NCI-H1436 (cell line): Measurements from ENCODE around the gene CEP72.
"Not testable (repeated sequence)": the region's sequence is repeated elsewhere in the genome, so short reads cannot be mapped to it uniquely, and the experiment has no call there.

Experiments
- DNase-seq: peaks from one replicate; lab custom pipeline; 2025; lab: John Stamatoyannopoulos, UW

The CEP72 gene

GRCh38 chr5:600886-601541 lies 11.1 kb upstream of the CEP72 start:
- DNase-seq, result no peak

DNA sequence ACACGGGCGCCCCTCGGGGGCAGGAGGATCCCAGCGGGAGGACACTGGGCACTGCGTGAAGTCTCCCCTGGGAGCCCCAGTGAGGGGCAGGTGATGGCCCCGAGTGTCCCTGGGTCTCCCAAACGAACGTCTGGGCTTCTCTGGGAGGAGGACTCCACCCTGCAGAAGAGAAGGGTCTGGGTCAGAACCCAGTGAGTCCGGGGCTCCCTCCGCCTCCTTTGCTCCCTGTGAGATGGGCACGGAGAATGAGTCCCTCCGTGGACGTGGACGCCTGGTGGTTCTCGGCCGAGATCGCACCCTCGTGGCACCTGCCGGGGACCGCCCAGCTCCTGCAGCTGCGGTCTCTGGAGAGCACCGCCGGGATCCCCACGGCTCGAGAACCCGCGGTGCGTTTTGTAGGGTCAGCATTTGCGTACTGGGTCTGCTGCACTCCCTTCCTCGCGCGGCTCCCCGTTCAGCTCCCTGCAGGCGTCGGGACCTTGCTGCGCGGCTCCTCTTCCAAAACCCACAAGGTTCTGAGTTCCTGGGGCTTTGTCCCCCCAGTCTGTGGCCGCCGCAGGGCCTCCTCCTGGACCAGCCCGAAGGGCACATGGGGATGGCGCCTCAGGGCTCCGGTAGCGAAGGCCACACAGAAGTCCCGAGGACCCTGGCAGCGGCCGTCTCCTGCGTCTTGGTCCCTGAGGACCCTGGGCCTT lies 10.2 kb upstream of the CEP72 start:
- DNase-seq, result no peak

- DNase-seq, result no peak
Observed at GRCh38 chr5:602466-603035, 9.6 kb upstream of the CEP72 start.

- DNase-seq, result no peak
Observed at GRCh38 chr5:603081-603998, 8.8 kb upstream of the CEP72 start.

DNA sequence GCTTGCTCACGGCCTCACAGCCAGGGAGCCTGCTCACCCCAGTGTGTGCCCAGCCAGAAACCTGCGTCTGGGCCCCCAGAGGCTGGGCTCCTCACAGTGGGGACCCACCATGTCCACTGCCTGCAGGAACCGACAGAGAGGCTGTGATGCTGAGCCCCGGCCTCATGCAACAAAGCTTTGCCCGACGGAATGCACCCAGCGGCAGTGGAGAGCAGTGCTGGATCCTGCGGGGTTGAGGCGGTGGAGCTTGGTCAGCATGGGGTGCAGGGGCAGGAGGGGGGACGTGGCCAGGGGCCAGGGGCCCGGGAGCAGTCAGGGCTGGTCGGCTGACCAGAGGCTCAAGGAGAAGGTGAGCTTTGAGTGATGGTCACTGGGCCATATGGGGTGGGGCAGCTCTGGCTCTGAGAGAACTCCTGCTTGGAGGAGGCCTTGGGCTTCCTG lies 7.7 kb upstream of the CEP72 start:
- DNase-seq, result no peak

- not testable (repeated sequence) for DNase-seq
Observed at GRCh38 chr5:605090-605489, 7.0 kb upstream of the CEP72 start.

GRCh38 chr5:606061-606460 lies 6.1 kb upstream of the CEP72 start:
- DNase-seq, result no peak

DNA sequence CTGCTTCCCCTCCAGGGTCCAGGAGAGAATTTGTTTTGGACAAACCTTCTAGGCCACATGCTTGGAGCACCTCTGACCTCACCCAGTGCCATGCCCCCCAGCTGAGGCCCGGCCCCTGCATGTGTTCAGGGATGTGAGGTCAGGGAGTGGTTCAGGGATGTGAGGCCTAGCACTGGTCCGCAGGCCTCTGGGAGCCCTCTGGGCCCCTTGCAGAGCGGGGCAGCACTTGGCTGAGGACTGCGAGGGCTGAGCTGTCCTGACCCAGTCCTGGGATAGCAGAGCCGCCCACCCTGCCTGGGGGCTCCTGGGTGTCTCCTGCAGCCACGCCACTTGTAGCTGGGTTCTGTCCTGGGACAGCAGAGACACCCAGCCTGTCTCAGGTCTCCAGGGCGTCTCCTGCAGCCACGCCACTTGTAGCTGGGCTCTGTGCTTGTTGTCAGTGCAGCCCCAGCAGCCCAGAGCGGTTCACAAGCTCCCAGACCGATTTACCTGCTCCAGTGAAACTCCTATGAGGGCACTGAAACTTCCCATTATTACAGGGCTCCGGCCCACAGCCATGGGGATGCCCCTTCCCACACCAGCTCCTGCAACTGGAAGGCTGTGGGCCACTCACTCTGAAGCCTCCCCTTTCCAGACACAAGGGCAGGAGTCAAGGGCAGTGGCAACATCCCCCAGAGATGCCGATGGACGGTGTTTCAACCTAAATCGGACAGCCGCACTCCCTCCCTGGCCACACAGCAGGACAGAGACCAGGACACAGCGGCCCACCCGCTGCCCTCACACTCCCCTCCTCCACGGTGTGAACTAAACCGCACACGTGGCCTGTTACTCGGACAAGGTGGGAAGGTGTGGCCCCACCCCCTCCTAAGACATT lies 5.4 kb upstream of the CEP72 start:
- no peak for DNase-seq

DNA sequence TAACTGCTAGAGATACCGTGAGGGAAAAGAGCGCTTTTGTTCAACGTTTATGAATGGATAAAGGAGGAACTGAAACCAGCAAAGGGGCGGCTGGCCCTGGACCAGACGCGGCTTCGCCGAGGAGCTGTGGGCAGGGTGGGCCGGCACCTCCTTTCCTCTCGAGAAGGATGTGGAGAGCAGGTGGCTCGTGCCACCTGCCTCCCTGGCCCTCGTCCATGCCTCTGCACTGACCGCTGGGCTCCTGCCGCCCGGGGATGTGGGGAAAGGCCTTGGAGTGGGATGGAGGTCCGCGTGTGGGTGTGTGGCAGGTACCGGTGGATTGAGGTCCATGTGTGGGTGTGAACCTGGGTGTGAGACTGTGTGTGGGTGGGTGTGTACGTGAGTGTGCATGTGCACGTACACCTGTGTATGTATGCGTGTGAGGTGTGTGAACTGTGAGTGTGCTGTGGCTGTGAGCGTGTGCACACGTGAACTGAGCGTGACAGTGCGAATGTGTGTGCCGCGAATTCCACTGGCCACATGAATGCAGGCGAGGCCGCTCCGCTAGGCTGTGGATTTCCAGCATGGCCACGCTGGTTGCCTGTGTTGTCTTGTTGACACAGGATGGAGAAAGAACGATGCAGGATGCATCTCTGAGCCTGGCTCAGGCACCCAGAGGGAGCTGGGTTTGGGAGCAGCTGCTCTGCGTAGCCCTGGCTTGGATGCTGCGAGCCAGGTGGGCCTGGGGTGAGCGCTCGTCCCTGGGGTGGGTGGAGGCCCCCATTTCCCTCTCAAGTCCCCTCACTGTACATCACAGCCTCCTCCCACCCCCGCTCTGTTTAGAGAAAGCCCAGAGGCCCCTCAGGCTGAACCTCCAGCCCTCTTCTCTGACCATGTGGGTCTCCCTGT lies 4.4 kb upstream of the CEP72 start:
- no peak for DNase-seq

DNA sequence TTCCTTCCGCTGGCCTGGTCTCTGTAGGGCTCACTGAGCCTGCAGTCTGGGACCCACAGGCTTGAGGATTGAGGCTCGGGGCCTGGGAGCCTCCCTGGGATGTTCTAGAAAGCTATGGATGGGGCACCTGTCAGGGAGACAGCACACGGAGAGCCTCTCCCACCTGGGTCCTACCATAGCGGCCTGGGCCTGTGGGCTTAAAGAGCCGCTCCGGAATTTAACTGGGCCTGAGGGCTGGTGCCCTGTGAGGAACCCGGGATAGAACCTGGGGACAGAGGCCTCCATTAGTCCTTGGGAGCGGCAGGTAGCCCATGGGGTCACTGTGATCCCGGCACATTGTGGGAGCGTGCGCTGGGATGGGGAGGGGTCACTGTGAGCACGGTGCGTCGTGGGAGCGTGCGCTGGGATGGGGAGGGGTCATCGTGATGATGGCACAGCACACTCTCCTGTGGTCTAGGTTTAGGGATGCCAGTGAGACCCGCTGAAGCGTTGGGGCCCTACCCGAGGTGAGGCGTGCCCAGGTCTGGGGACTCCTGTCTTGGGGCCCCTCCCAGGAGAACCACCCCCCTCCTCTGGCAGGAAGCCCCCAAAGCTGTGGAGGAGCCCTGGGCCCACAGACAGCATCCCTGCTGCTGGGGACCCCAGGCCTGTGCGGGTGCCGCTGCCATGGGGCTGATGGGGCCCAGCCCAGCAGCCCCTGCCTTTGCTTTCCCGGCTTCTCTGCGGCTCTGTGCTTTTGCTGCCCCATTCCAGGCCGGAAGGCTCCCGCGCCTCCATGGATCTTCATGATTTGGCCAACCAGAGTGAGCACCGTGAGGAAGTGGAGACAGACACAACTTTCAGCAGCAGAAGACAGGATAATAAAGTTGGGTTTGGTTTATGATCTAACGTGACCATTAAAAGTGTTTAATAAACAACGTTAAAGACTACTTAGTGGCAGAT lies 3.4 kb upstream of the CEP72 start:
- DNase-seq, result no peak

GRCh38 chr5:609506-609905 lies 2.6 kb upstream of the CEP72 start:
- DNase-seq, result no peak

GRCh38 chr5:610011-610743 lies 2.0 kb upstream of the CEP72 start:
- DNase-seq, result no peak

- no peak for DNase-seq
Observed at GRCh38 chr5:610744-611730, 1.1 kb upstream of the CEP72 start.

- DNase-seq, result no peak
Observed at GRCh38 chr5:612498-613424, 621 bp downstream of the CEP72 start.

DNA sequence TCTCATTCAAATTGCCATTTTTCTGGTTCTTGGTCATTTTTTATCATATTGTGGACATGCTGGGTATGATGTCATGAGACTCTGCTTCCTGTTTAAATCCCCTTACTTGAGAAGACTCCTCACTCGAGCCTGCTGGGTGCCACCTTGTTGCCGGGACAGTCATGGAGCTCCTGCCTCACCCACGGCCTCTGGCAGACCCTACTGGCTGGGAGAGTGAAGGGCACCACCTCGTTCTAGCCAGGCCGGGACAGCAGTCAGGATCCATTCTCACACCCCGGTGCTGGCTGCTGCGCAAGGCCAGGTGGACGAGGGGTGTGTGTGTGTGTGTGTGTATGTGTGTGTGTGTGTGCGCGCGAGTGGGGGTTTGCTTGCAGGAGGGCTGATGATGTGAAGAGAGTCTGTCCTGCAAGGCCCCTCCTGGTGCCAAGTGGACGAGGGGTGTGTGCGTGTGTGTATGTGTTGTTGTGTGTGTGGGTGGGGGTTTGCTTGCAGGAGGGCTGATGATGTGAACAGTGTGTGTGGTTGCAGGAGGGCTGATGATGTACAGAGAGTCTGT lies 4.4 kb downstream of the CEP72 start:
- no peak for DNase-seq

DNA sequence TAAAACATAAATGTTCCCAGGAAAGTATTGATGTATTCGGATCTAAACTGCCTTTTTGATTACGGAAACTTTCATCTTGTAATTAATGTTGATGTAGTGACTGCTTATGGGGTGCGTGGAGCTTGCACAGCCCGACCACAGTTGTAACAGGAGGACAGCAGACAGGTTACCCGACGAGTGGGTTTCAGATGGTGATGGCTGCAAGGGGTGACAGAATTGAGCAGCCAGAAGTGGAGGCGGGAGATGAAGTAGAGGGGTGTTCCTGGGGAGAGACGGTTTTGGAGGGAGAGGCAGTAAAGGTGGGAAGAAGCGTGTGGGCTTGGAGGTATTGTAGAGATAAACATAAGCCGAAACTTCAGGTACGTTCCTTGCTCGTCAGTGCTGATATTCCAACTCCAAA lies 5.8 kb downstream of the CEP72 start:
- DNase-seq, result no peak
